GM19240 (cell line): ENCODE data around the gene CHP2.
"Not testable (repeated sequence)": the region's sequence is repeated elsewhere in the genome, so short reads cannot be mapped to it uniquely, and the experiment has no call there.

Source experiments
- DNase-seq: peaks from one replicate; pipeline ENCODE4 v3.0.0; 2011; ENCODE audit warnings: low spot score; ENCODE audit not compliant: insufficient read length

The CHP2 gene

GRCh38 chr16:23754594-23755483 is at the start of gene CHP2:
CHP2 (plus strand) TSS chr16:23755026; CDS start chr16:23755050, 24 bp downstream.
- DNase-seq, result no peak

GRCh38 chr16:23705517-23705902 is 49.3 kb upstream of the CHP2 start:
- no peak for DNase-seq

GRCh38 chr16:23706439-23706838 is 48.4 kb upstream of the CHP2 start:
- no peak for DNase-seq

- no peak for DNase-seq
Observed at GRCh38 chr16:23709536-23709935, 45.3 kb upstream of the CHP2 start.

- DNase-seq, result no peak
Observed at GRCh38 chr16:23710008-23710407, 44.8 kb upstream of the CHP2 start.

GRCh38 chr16:23710504-23710903 is 44.3 kb upstream of the CHP2 start:
- no peak for DNase-seq

- no peak for DNase-seq
Observed at GRCh38 chr16:23711785-23712184, 43.0 kb upstream of the CHP2 start.

GRCh38 chr16:23712976-23713375 is 41.9 kb upstream of the CHP2 start, which contains the start of gene ERN2:
ERN2 (minus strand) TSS chr16:23713222; CDS start chr16:23713187, 35 bp downstream.
- no peak for DNase-seq

GRCh38 chr16:23716484-23716883 is 38.3 kb upstream of the CHP2 start:
- DNase-seq, result no peak

- not testable (repeated sequence) for DNase-seq
Observed at GRCh38 chr16:23722613-23723240, 32.1 kb upstream of the CHP2 start.

- DNase-seq, result no peak
Observed at GRCh38 chr16:23724096-23724784, 30.6 kb upstream of the CHP2 start.

- DNase-seq, result no peak
Observed at GRCh38 chr16:23724785-23725131, 30.1 kb upstream of the CHP2 start.

- DNase-seq, result no peak
Observed at GRCh38 chr16:23726710-23727109, 28.1 kb upstream of the CHP2 start.

- DNase-seq, result no peak
Observed at GRCh38 chr16:23728112-23728477, 26.7 kb upstream of the CHP2 start.

GRCh38 chr16:23729503-23730424 is 25.1 kb upstream of the CHP2 start:
- no peak for DNase-seq

- DNase-seq, result no peak
Observed at GRCh38 chr16:23734176-23734893, 20.5 kb upstream of the CHP2 start.

- not testable (repeated sequence) for DNase-seq
Observed at GRCh38 chr16:23737423-23738028, 17.3 kb upstream of the CHP2 start.

- DNase-seq, result no peak
Observed at GRCh38 chr16:23739516-23739915, 15.3 kb upstream of the CHP2 start.

GRCh38 chr16:23741675-23742303 is 13.0 kb upstream of the CHP2 start:
- no peak for DNase-seq

GRCh38 chr16:23742766-23743165 is 12.1 kb upstream of the CHP2 start:
- DNase-seq, result no peak
